BE2C (cell line): ENCODE results near the gene DPH5.
"Not testable (repeated sequence)": the region's sequence is repeated elsewhere in the genome, so short reads cannot be mapped to it uniquely, and the experiment has no call there.

Experiments
- DNase-seq: peaks from one replicate; pipeline ENCODE4 v3.0.0-alpha.2; 2020
- H3K27me3 ChIP-seq: fragments of 250-450 bp; sonication (Bioruptor Pico); 2 replicates; pipeline ENCODE4 v1.5.1; 2020; ENCODE audit warnings: mild to moderate bottlenecking
- H3K36me3 ChIP-seq: fragments of 250-450 bp; sonication (Bioruptor Pico); 2 replicates; pipeline ENCODE4 v1.5.1; 2020; ENCODE audit warnings: mild to moderate bottlenecking
- H3K4me1 ChIP-seq: fragments of 250-450 bp; sonication (Bioruptor Pico); 2 replicates; pipeline ENCODE4 v1.5.1; 2020
- H3K4me3 ChIP-seq: 2 replicates; pipeline ENCODE4 v1.5.1; 2011; ENCODE audit warnings: low read depth, low read length
- H3K9me3 ChIP-seq: fragments of 250-450 bp; sonication (Bioruptor Pico); 2 replicates; pipeline ENCODE4 v1.5.1; 2020
- TF ChIP-seq, protein P1 (sequence below): IDR thresholded peaks from 2 replicates; pipeline ENCODE4 v1.5.1; 2012; ENCODE audit warnings: mild to moderate bottlenecking, low read depth, low read length

DPH5 gene

DNA sequence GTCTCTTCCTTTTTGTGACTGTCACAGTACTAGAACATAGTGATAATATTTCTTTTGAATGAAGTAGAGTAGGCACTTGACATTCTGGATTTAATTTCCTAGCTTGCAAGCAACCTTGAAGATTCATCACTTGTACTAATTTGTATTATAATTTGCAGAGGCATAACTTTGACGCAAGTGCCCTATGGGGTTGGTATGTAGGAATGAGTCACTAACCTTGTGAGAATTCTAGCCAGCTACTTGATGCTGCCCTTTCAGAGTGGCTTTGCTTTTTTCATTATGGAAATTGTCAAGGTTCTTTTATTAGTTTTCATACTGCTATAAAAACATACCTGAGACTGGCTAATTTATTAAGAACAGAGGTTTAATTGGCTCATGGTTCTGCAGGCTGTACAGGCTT, 13.7 kb upstream of the DPH5 start:
- Histone ChIP-seq H3K27me3 (no peaks in the 10 kb centered on the region), H3K4me3 (no peak overlapping the region), H3K9me3 (no peaks in the 10 kb centered on the region), H3K36me3 (peaks cover 18% of the 10 kb centered on the region), H3K4me1 (no peaks in the 10 kb centered on the region; the same call in 1 of the 2 replicates)
- no peak for DNase-seq
- TF ChIP-seq, protein P1, sequence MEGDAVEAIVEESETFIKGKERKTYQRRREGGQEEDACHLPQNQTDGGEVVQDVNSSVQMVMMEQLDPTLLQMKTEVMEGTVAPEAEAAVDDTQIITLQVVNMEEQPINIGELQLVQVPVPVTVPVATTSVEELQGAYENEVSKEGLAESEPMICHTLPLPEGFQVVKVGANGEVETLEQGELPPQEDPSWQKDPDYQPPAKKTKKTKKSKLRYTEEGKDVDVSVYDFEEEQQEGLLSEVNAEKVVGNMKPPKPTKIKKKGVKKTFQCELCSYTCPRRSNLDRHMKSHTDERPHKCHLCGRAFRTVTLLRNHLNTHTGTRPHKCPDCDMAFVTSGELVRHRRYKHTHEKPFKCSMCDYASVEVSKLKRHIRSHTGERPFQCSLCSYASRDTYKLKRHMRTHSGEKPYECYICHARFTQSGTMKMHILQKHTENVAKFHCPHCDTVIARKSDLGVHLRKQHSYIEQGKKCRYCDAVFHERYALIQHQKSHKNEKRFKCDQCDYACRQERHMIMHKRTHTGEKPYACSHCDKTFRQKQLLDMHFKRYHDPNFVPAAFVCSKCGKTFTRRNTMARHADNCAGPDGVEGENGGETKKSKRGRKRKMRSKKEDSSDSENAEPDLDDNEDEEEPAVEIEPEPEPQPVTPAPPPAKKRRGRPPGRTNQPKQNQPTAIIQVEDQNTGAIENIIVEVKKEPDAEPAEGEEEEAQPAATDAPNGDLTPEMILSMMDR: no peak

DNA sequence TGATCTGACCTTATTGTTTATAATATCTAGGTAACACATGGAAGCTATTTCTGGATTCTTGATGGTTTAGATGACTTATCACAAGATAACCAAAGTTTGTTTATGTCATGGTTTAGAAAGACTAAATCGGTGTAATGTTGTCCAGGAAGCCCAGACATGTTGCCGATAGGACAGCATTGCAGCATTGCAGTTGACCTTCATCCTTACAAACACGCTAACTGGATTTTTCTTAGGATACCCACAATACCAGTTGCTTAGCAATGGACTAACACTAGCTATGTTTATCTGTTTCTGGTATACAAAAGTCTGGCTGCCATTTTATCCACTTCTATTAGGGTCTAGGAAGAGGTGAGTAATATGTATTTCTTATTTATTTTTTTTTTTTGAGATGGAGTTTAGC, 11.7 kb upstream of the DPH5 start:
- DNase-seq: no peak
- no peak overlapping the region for H3K4me3 ChIP-seq
- no peaks in the 10 kb centered on the region; the same call in 1 of the 2 replicates for H3K4me1 ChIP-seq
- H3K36me3 ChIP-seq: peaks cover 18% of the 10 kb centered on the region
- H3K27me3 ChIP-seq: no peaks in the 10 kb centered on the region
- no peaks in the 10 kb centered on the region for H3K9me3 ChIP-seq
- TF ChIP-seq, protein P1: no peak

DNA sequence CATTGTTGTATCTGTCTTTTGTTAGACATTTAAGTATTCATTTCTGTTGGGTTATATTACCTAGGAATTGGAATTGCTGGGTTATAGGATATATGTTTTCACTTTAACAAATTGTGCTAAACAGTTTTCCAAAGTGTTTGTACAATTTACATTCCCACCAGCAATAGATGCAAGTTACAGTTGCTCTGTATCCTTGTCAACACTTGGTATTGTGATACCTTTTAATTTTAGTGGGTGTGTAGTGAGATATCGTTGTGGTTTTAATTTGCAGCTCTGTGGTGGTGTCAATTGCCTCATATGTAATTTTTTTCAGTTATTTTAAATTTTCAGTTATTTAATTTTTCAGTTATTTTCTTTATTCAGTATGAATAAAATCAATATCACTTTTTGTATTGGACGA, 7.4 kb upstream of the DPH5 start:
- no peaks in the 10 kb centered on the region; the same call in 1 of the 2 replicates for H3K4me1 ChIP-seq
- DNase-seq: no peak
- no peak overlapping the region for H3K4me3 ChIP-seq
- H3K36me3 ChIP-seq: peaks cover 10% of the 10 kb centered on the region
- H3K9me3 ChIP-seq: no peaks in the 10 kb centered on the region
- TF ChIP-seq, protein P1: no peak
- no peaks in the 10 kb centered on the region for H3K27me3 ChIP-seq

DNA sequence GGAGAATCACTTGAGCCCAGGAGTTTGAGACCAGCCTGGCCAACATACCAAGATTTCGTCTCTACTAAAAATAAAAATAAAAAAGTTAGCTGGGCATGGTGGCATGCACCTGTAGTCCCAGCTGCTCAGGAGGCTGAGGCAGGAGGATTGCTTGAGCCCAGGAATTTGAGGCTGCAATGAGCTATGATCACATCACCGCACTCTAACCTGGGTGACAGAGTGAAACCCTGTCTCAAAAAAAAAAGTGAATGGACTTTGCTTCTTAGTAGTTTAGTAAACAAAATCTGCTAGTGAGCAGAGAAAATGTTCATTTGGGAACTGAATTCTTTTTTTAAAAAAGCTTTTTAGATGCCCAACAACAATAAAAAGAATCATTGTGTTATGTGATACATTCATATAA, 6.5 kb upstream of the DPH5 start:
- not testable (repeated sequence) for H3K27me3 ChIP-seq, H3K4me3 ChIP-seq, H3K9me3 ChIP-seq, H3K4me1 ChIP-seq, H3K36me3 ChIP-seq, DNase-seq

DNA sequence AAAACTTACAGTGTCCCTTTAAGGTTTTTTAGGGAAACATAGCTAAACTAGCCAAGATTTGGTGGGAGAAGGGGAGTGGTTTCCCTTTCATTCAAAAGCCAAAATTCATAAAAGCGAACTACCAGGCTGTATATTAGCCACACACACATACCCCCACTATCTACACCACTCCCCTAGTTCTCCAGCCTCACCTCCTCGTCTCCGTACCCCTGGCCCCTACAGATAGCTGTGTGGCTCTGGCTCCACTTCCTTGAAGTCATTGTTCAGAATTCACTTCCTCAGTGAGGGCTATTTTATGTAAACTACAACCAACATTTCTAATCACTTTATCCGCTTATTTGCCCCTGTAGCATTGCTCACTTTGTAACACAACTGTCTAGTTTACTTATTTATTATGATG, 5.3 kb upstream of the DPH5 start:
- H3K36me3 ChIP-seq: peaks cover 8% of the 10 kb centered on the region
- H3K4me1 ChIP-seq: no peaks in the 10 kb centered on the region; the same call in 1 of the 2 replicates
- H3K4me3 ChIP-seq: no peak overlapping the region
- no peak for DNase-seq
- TF ChIP-seq, protein P1: no peak
- no peaks in the 10 kb centered on the region for H3K9me3 ChIP-seq
- H3K27me3 ChIP-seq: no peaks in the 10 kb centered on the region

DNA sequence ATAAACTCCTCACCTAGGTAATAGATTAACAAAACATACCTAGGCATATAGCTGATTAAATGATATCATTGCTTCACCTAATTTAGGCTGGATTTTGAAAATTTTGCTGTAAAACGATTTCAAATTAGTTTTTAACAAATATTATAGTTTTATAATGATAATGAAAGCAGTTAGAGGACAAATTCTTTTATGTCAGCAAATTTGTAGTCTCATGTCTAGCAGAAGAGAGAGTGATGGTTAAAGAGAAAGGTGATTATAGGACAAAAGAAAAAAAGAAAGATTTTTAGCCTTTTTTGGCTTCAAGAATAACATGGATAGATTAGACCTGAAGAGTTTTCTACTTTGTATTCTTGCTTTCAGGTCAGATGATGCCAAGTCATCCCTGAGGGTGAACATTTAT, 3.6 kb upstream of the DPH5 start:
- Histone ChIP-seq H3K9me3 (no peaks in the 10 kb centered on the region), H3K36me3 (peaks cover 8% of the 10 kb centered on the region), H3K27me3 (no peaks in the 10 kb centered on the region), H3K4me3 (no peak overlapping the region), H3K4me1 (peaks cover 3% of the 10 kb centered on the region; the same call in 1 of the 2 replicates)
- TF ChIP-seq, protein P1: no peak
- DNase-seq: no peak

DNA sequence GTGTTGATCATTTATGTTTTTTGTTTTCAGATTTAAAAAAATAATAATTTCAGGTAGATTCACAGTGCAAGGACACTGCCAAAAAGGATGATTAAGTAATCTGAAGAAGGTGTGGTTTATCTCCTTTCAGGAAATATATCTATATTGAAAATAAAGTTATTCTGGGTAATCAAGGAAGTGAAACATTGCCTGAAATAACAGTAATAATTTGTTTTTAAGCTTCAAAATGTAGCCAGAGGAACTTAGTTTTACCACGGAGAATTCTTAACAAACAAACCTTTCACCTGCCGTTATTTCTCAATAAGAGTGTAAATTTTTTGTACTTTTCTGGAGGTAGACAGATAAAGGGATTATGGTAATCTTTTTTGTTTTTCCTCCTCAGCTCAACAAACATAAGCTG, 2.9 kb upstream of the DPH5 start:
- H3K27me3 ChIP-seq: no peaks in the 10 kb centered on the region
- no peaks in the 10 kb centered on the region for H3K9me3 ChIP-seq
- peaks cover 11% of the 10 kb centered on the region for H3K36me3 ChIP-seq
- TF ChIP-seq, protein P1: no peak
- H3K4me1 ChIP-seq: peaks cover 3% of the 10 kb centered on the region; the same call in 1 of the 2 replicates
- no peak for DNase-seq
- H3K4me3 ChIP-seq: no peak overlapping the region
